Measurements from ENCODE around the gene TRIM61. TPM values are rescaled to one million over a fixed set of nuclear protein-coding genes. Genes with fewer than 3 reads are reported as not detected.

TRIM61 gene
- total RNA-seq, 4 donors from 2014 or later, result 0.15 TPM; not detected in 3

GRCh38 chr4:165010991-165011390 lies 33.5 kb upstream of the TRIM61 start:
- Histone ChIP-seq H3K4me1 (no peaks in the 10 kb centered on the region), H3K9me3 (no peaks in the 10 kb centered on the region), H3K36me3 (no peaks in the 10 kb centered on the region), H3K27me3 (no peaks in the 10 kb centered on the region), H3K4me3 (no peak overlapping the region), H3K27ac (no peak overlapping the region)
- WGBS, 2 donors, result 71 to 75% methylated on average over 8 of the region's 8 CpGs
- intact Hi-C loops (cut with DNase I), result no loop called here
- DNase-seq, result no peak
- TF ChIP-seq POLR2A (IDR thresholded peaks at IDR 0.05), result no peak
- TF ChIP-seq CTCF (IDR thresholded peaks at IDR 0.05), result no peak

GRCh38 chr4:165010487-165010886 lies 33.0 kb upstream of the TRIM61 start:
- TF ChIP-seq POLR2A (IDR thresholded peaks at IDR 0.05) (no peak), CTCF (IDR thresholded peaks at IDR 0.05) (no peak)
- Histone ChIP-seq H3K4me3 (no peak overlapping the region), H3K36me3 (no peaks in the 10 kb centered on the region), H3K4me1 (no peaks in the 10 kb centered on the region), H3K9me3 (no peaks in the 10 kb centered on the region), H3K27me3 (no peaks in the 10 kb centered on the region), H3K27ac (no peak overlapping the region)
- intact Hi-C loops (cut with DNase I), result no loop called here
- no peak for DNase-seq
- 51 to 60% methylated on average over 2 of the region's 2 CpGs for WGBS, 2 donors

- TF ChIP-seq CTCF (IDR thresholded peaks at IDR 0.05), result no peak
- no peak for TF ChIP-seq POLR2A (IDR thresholded peaks at IDR 0.05)
- no peaks in the 10 kb centered on the region for H3K36me3 ChIP-seq
- WGBS, 2 donors, result 73 to 77% methylated on average over 5 of the region's 5 CpGs
Measured at GRCh38 chr4:165009493-165010227, 32.2 kb upstream of the TRIM61 start.

GRCh38 chr4:165006886-165007285 lies 29.4 kb upstream of the TRIM61 start:
- H3K4me1 ChIP-seq, result no peaks in the 10 kb centered on the region
- no peaks in the 10 kb centered on the region for H3K36me3 ChIP-seq
- H3K4me3 ChIP-seq, result no peak overlapping the region
- TF ChIP-seq CTCF (IDR thresholded peaks at IDR 0.05) (no peak), POLR2A (IDR thresholded peaks at IDR 0.05) (no peak)
- no peaks in the 10 kb centered on the region for H3K9me3 ChIP-seq
- DNase-seq, result no peak
- H3K27ac ChIP-seq, result no peak overlapping the region
- no peaks in the 10 kb centered on the region for H3K27me3 ChIP-seq
- 78 to 89% methylated on average over 1 to 4 of the region's 5 CpGs for WGBS, 2 donors
- intact Hi-C loops (cut with DNase I), result no loop called here

More at GRCh38 chr4:165009493-165010227, 32.2 kb upstream of the TRIM61 start:
- Histone ChIP-seq H3K27ac (no peak overlapping the region), H3K4me1 (no peaks in the 10 kb centered on the region), H3K27me3 (no peaks in the 10 kb centered on the region), H3K4me3 (no peak overlapping the region), H3K9me3 (no peaks in the 10 kb centered on the region)
- DNase-seq, result no peak
- intact Hi-C loops (cut with DNase I), result no loop called here

GRCh38 chr4:165006456-165006855 lies 29.0 kb upstream of the TRIM61 start:
- no peaks in the 10 kb centered on the region for H3K9me3 ChIP-seq
- H3K27me3 ChIP-seq, result no peaks in the 10 kb centered on the region
- H3K4me1 ChIP-seq, result no peaks in the 10 kb centered on the region
- no peak overlapping the region for H3K4me3 ChIP-seq
- DNase-seq, result no peak
- no peak overlapping the region for H3K27ac ChIP-seq
- WGBS, 2 donors, result 77 to 78% methylated on average over 9 of the region's 9 CpGs
- no peaks in the 10 kb centered on the region for H3K36me3 ChIP-seq
- TF ChIP-seq CTCF (IDR thresholded peaks at IDR 0.05) (no peak), POLR2A (IDR thresholded peaks at IDR 0.05) (no peak)
- intact Hi-C loops (cut with DNase I), result no loop called here

Data from esophagus squamous epithelium (tissue), 5 donors.